BLaER1 treated with 17β-estradiol and CSF1 and Interleukin-3, amounts not matched to agents 10 nM and 100 nM (cell line): Measurements from ENCODE around the gene SLC2A2.

Experiments used
- H3K27ac ChIP-seq, 11 experiments: shearing (Covaris generic); formaldehyde crosslinking; 2 replicates each; pipeline ENCODE4 v1.8.1; 2022
- H3K27me3 ChIP-seq, 11 experiments: shearing (Covaris generic); formaldehyde crosslinking; 2 replicates each; pipeline ENCODE4 v1.8.1; 2022
- H3K36me3 ChIP-seq, 11 experiments: shearing (Covaris generic); formaldehyde crosslinking; 2 replicates each; pipeline ENCODE4 v1.8.1; 2022
- H3K4me1 ChIP-seq, 10 experiments: shearing (Covaris generic); formaldehyde crosslinking; 2 replicates each; pipeline ENCODE4 v1.8.1; 2022
- H3K4me2 ChIP-seq, 11 experiments: shearing (Covaris generic); formaldehyde crosslinking; 2 replicates each; pipeline ENCODE4 v1.8.1; 2022
- H3K4me3 ChIP-seq, 10 experiments: shearing (Covaris generic); formaldehyde crosslinking; 2 replicates each; pipeline ENCODE4 v1.8.1; 2022
- H3K9ac ChIP-seq, 11 experiments: shearing (Covaris generic); formaldehyde crosslinking; 2 replicates each; pipeline ENCODE4 v1.8.1; 2022
- H3K9me3 ChIP-seq, 11 experiments: shearing (Covaris generic); formaldehyde crosslinking; replicated peaks in 1 of 11; 2 replicates each; pipeline ENCODE4 v1.8.1; 2022
- H4K20me1 ChIP-seq, 11 experiments: shearing (Covaris generic); formaldehyde crosslinking; 2 replicates each; pipeline ENCODE4 v1.8.1; 2022
- Cebpa-rat ChIP-seq, 11 experiments: shearing (Covaris generic); IDR thresholded peaks; 2 replicates each; pipeline ENCODE4 v1.8.1; 2022

Gene SLC2A2

DNA sequence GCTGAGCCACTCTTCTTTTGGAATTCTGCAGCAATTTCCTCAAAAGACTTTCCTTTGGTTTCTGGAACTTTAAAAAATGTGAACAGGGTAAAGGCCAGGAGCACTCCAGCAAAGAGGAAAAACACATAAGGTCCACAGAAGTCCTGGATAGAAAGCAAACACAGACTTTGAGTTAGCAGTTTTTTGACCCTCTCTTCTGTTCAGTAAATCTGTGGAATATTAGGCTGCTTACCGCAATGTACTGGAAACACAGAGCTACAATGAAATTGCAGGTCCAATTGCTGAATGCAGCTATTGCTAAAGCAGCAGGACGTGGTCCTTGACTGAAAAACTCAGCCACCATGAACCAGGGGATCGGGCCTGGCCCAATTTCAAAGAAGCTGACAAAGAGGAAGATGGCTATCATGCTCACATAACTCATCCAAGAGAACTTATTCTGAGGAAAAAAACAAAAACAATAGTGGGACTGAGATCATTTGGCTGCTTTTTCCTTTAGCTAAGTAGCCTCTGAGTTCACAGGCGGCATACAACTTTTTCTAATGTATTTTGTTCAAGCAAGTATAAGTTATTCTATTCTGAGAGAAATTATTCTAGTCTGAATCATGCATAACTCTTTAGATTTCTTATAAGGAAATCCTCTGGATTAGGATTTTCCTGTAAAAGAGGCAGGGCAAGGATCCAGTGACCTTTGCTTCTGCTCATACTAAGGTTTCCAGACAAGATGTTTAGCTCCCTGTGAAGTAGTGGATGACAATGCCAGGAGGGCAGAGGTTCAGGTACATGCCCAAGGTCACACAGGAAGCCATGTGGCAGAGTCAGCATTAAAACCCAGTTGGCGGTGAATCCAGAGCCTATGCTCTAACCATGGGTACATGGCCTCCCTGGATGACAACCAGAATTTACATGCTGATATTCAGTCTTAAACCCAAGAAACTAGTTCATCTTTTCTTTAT lies 28.3 kb downstream of the SLC2A2 start:
- Histone ChIP-seq H4K20me1 (no peaks in the 10 kb centered on the region), H3K27me3 (no peaks in the 10 kb centered on the region), H3K4me2 (no peak overlapping the region), H3K36me3 (no peaks in the 10 kb centered on the region), H3K27ac (no peak overlapping the region), H3K9ac (no peak overlapping the region), H3K4me1 (peaks cover 7 to 11% (median 9%) of the 10 kb centered on the region in 10 experiments; a peak in 19 of 20 replicates), H3K4me3 (no peak overlapping the region), H3K9me3 (no peaks in the 10 kb centered on the region)
- no peak for TF ChIP-seq Cebpa-rat (IDR thresholded peaks at IDR 0.05)

GRCh38 chr3:170992854-170993253 lies 33.7 kb downstream of the SLC2A2 start:
- Histone ChIP-seq H3K9ac (no peak overlapping the region), H4K20me1 (no peaks in the 10 kb centered on the region), H3K27me3 (no peaks in the 10 kb centered on the region), H3K9me3 (no peaks in the 10 kb centered on the region), H3K4me2 (no peak overlapping the region), H3K36me3 (no peaks in the 10 kb centered on the region), H3K4me3 (no peak overlapping the region), H3K4me1 (no peaks in the 10 kb centered on the region), H3K27ac (no peak overlapping the region)
- no peak for TF ChIP-seq Cebpa-rat (IDR thresholded peaks at IDR 0.05)

DNA sequence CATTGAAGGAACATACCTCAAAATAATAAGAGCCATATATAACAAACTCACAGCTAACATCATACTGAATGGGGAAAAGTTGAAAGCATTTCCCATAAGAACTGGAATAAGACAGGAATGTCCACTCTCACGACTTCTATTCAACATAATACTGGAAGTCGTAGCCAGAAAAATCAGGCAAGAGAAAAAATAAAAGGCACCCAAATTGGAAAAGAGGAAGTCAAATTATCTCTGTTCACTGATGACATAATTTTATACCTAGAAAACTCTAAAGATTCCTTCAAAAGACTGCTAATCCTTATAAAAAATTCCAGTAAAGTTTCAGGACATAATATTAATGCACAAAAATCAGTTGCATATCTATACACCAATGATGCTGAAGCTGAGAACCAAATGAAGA lies 34.9 kb downstream of the SLC2A2 start:
- Histone ChIP-seq H3K4me3 (no peak overlapping the region), H3K36me3 (no peaks in the 10 kb centered on the region), H3K9me3 (no peaks in the 10 kb centered on the region), H3K27ac (no peak overlapping the region), H3K4me2 (no peak overlapping the region), H3K4me1 (no peaks in the 10 kb centered on the region), H3K9ac (no peak overlapping the region), H4K20me1 (no peaks in the 10 kb centered on the region), H3K27me3 (no peaks in the 10 kb centered on the region)
- TF ChIP-seq Cebpa-rat (IDR thresholded peaks at IDR 0.05): no peak

- TF ChIP-seq Cebpa-rat (IDR thresholded peaks at IDR 0.05): no peak
Observed at GRCh38 chr3:170989100-170989648, 37.3 kb downstream of the SLC2A2 start.

GRCh38 chr3:170988378-170988777 lies 38.1 kb downstream of the SLC2A2 start:
- Histone ChIP-seq H3K36me3 (no peaks in the 10 kb centered on the region), H3K9ac (no peak overlapping the region), H3K9me3 (peaks cover 0 to 12% (median 5%) of the 10 kb centered on the region in 11 experiments; a peak in 13 of 22 replicates), H4K20me1 (no peaks in the 10 kb centered on the region), H3K4me3 (no peak overlapping the region), H3K27me3 (no peaks in the 10 kb centered on the region), H3K4me2 (no peak overlapping the region), H3K27ac (no peak overlapping the region), H3K4me1 (no peaks in the 10 kb centered on the region)
- TF ChIP-seq Cebpa-rat (IDR thresholded peaks at IDR 0.05): no peak

More at GRCh38 chr3:170989100-170989648, 37.3 kb downstream of the SLC2A2 start:
- H3K9me3 ChIP-seq: peaks cover 0 to 7% (median 3%) of the 10 kb centered on the region in 11 experiments; a peak in 13 of 22 replicates
- no peaks in the 10 kb centered on the region for H4K20me1 ChIP-seq
- no peaks in the 10 kb centered on the region for H3K27me3 ChIP-seq
- no peak overlapping the region for H3K4me2 ChIP-seq
- H3K27ac ChIP-seq: no peak overlapping the region
- H3K4me1 ChIP-seq: no peaks in the 10 kb centered on the region
- no peak overlapping the region for H3K4me3 ChIP-seq
- no peak overlapping the region for H3K9ac ChIP-seq
- no peaks in the 10 kb centered on the region for H3K36me3 ChIP-seq

GRCh38 chr3:170985304-170985703 lies 41.2 kb downstream of the SLC2A2 start:
- no peaks in the 10 kb centered on the region for H3K4me1 ChIP-seq
- no peak overlapping the region for H3K9ac ChIP-seq
- no peak for TF ChIP-seq Cebpa-rat (IDR thresholded peaks at IDR 0.05)
- H3K27me3 ChIP-seq: no peaks in the 10 kb centered on the region
- H3K27ac ChIP-seq: no peak overlapping the region
- H3K4me3 ChIP-seq: no peak overlapping the region
- H3K36me3 ChIP-seq: no peaks in the 10 kb centered on the region
- no peaks in the 10 kb centered on the region for H4K20me1 ChIP-seq
- H3K9me3 ChIP-seq: peaks cover 0 to 12% (median 5%) of the 10 kb centered on the region in 11 experiments; a peak in 13 of 22 replicates
- H3K4me2 ChIP-seq: no peak overlapping the region

DNA sequence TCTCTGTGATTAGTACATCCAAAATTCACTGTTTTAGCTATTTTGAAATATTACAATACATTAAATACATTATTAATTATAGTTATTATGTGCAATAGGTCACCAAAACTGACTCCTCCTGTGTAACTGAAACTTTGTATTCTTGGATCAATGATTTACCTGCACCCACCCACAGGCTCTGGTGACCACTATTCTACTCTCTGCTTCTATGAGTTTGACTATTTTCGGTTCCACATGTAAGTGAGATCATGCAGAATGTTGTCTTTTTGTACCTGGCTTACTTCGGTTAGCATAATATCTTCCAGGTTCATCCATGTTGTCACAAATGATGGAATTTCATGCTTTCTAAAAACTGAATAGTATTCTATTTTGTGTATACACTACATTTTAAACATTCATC lies 43.8 kb downstream of the SLC2A2 start:
- peaks cover 0 to 12% (median 5%) of the 10 kb centered on the region in 11 experiments; a peak in 13 of 22 replicates for H3K9me3 ChIP-seq
- no peaks in the 10 kb centered on the region for H3K4me1 ChIP-seq
- H3K27me3 ChIP-seq: no peaks in the 10 kb centered on the region
- no peak for TF ChIP-seq Cebpa-rat (IDR thresholded peaks at IDR 0.05)
- H3K9ac ChIP-seq: no peak overlapping the region
- H3K36me3 ChIP-seq: no peaks in the 10 kb centered on the region
- no peak overlapping the region for H3K4me3 ChIP-seq
- H4K20me1 ChIP-seq: no peaks in the 10 kb centered on the region
- H3K27ac ChIP-seq: no peak overlapping the region
- H3K4me2 ChIP-seq: no peak overlapping the region

GRCh38 chr3:170980399-170980798 lies 46.1 kb downstream of the SLC2A2 start:
- Histone ChIP-seq H3K27me3 (no peaks in the 10 kb centered on the region), H3K4me2 (no peak overlapping the region), H3K4me3 (no peak overlapping the region), H3K9ac (no peak overlapping the region), H3K36me3 (no peaks in the 10 kb centered on the region), H3K9me3 (peaks cover 0 to 12% (median 6%) of the 10 kb centered on the region in 11 experiments; a peak in 13 of 22 replicates), H3K27ac (no peak overlapping the region), H3K4me1 (no peaks in the 10 kb centered on the region), H4K20me1 (no peaks in the 10 kb centered on the region)
- no peak for TF ChIP-seq Cebpa-rat (IDR thresholded peaks at IDR 0.05)

GRCh38 chr3:170977949-170978745 lies 48.4 kb downstream of the SLC2A2 start:
- H3K27me3 ChIP-seq: no peaks in the 10 kb centered on the region
- no peaks in the 10 kb centered on the region for H3K36me3 ChIP-seq
- H3K9ac ChIP-seq: no peak overlapping the region
- no peak overlapping the region for H3K4me3 ChIP-seq
- H3K4me1 ChIP-seq: no peaks in the 10 kb centered on the region
- H3K9me3 ChIP-seq: 0 out of 22 replicates have a peak, but pooled peaks cover 0 to 7% (median 0%) of the 10 kb centered on the region in 11 experiments
- no peaks in the 10 kb centered on the region for H4K20me1 ChIP-seq
- H3K4me2 ChIP-seq: no peak overlapping the region
- no peak overlapping the region for H3K27ac ChIP-seq
- TF ChIP-seq Cebpa-rat (IDR thresholded peaks at IDR 0.05): no peak
